ENCODE data around the gene MACO1.

The MACO1 gene

DNA sequence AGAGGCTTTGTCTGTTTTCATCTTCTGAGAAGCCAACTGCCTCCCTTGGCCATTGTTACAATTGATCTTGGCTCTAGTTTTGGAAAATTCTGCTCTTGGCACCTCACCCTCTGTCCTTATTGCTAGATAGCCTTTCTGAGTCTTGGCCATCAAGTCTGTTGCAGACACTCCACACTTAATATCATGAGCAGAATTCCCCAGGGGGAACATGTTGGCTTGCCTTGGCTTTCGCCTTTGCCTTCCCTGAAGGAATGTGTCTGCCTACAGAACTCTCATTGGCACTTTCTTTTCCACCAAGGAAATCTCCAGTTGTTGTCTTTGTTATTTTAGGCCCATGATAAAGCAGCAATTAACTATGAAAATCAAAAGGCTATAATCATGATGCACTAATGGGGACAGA lies 70.0 kb downstream of the MACO1 start:
- no peak for DNase-seq

DNA sequence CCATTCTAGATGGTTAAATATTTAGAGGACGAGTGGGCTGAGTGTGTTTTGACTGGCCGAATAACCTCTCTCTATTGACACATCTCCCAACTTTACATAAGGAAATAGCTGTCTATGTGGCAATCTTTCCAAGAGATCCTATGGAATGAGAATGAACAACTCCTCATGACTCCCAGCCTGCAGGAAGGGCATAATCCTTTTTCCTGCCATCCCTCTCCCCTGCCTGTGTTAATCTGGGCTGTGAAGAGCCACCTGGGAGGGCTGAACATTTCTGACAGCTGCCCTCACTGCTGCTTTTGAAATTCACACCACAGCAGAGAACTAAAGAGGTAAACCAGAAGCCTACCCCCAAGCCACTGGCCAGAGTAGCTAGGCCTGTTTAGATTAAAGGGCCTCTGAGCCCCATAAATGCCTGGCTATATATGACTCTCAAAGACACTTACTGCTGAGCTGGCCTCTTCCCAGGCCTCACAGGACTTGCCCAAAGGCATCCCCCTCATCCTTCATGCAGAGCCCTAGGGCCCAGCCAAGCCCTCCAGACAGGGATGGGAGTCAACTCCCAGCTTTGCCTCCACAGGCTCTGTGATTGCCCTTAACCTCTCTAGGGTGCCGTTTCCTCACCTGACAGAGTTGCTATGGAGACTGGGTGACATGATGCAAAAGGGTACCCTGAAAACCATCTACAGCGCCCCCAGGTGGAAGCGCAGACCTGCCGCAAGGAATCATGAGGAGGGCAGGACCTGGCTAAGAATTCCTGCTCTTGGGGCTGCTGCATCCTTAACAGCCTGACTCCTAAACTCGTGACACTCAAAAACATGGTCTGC lies 70.8 kb downstream of the MACO1 start:
- DNase-seq: no peak

DNA sequence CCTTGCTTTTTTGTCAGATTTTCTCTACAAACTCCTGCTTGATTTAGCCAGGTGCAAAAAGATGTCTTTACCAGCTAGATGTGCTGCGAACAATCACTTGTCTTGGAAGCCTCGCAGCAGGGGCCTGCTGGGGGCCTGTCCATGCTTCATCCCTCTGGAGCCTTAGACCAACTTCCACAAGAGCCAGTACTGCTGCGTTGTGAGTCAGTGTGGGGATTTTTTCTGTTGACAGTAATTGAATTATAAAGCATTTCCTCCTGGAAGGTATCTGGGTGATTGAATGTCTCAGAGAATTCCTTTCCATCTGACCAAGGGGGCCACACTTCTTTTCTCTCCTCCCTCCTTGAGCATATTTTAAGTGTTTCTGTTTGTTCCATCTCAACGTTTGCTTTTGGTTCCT lies 72.3 kb downstream of the MACO1 start:
- no peak for DNase-seq

DNA sequence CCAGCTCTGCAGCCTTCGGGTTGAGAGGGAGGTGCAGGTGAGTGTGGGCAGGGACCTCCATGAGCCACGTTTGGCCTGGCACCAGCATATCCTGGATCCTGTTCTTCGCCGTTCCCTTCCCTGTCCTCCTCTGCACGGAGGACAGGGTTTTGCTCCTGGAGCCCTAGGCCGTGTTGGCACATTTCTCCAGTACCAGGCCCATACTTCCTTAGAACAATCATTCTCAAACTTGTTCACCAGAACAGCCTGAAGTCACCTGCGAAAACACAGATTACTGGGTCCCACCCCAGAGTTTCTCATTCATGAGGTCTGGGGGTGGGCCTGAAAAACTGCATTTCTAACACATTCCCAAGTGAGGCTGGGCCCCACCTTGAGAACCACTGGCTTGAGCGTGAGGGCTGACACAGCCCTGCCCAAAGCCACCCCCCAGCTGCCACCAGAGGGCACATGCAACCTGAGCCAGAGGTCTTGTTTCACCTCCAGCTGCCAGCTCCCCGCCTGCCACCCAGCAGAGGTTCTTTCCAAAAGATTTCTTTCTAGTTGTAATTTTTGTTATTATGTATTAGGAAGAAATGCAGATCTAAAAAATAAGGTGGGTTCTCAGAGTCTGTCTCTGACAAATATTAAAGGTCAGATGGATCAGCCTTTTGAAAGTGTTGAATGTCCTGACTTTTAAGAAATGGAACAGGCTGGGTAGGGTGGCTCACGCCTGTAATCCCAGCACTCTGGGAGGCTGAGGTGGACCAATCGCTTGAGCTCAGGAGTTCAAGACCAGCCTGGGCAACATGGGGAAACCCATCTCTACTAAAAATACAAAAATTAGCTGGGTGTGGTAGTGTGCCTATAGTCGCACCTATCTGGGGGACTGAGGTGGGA lies 73.1 kb downstream of the MACO1 start:
- DNase-seq: peak; percentile 66

DNA sequence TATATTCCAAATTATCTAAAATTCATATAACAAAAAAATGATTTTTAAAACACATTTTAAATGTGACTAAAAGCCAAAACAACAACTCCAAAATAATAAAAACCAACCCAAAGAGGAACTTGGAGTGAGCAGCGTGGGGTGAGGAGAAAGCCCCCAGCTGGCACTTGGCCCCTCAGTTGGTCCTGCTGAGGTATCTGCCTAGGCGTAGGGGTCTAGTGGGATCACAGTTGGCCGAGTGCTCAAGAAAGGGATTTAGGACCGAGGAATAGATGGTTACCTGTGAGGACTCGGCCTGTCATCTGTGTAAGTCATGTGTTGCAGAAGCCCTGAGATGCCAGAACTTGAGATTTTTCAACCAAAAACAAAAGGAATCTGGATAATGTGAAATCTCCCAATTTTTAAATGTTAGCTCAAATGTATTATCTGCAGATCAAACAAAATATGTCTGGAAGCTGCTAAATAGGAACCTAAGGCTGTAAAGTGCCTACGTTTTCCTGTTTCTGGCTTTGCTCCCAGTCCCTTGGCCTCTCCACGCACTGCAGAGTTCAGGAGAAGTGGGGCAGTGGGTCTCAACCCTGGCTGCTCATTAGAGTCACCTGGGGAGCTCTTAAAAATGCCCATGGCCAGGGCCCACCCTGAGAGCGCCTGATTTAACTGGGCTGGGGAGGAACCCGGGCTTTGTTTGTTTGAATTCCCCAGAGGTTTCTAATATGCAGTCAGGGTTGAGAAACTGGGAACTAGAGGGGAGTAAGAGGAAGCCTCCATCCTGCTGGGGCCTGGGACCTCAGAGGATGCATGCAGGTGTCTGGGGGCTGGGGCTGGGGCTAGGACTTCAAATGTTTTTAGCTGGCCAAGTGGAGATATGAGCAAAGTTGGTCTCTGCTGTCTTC lies 74.3 kb downstream of the MACO1 start:
- no peak for DNase-seq

DNA sequence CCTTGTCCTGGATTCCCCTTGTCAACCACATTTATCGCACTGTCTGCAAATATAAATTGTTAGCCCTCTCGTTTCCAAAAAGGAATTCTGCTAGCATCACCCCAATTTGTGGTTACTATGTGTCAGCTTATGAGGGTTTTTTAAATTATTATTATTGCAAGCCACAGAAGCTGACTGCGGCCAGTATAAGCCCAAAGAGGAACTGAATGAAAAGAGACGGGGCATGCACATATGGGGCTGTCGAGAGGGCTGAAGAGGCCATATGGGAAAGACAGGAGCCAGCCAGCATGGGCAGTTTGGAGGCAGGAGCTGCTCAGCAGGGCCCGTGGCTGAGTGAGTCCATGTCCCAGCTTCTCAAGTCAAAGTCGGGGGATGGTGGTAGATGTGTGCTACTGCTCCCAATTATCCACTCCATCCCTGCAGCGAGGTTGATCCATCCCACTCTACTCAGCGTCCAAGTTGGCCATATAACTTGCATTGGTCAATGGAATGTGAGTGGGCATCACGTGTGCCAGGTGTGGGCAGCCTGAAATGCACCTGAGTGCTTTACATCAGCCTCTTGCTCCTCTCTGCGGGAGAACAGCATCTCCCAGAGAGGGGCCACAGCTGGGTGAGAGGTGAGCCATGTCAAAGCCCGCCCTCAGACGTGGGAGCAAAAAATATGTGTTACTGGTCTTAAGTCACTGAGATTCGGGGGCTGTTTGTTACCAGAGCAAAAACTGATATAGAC lies 75.1 kb downstream of the MACO1 start:
- DNase-seq: no peak

DNA sequence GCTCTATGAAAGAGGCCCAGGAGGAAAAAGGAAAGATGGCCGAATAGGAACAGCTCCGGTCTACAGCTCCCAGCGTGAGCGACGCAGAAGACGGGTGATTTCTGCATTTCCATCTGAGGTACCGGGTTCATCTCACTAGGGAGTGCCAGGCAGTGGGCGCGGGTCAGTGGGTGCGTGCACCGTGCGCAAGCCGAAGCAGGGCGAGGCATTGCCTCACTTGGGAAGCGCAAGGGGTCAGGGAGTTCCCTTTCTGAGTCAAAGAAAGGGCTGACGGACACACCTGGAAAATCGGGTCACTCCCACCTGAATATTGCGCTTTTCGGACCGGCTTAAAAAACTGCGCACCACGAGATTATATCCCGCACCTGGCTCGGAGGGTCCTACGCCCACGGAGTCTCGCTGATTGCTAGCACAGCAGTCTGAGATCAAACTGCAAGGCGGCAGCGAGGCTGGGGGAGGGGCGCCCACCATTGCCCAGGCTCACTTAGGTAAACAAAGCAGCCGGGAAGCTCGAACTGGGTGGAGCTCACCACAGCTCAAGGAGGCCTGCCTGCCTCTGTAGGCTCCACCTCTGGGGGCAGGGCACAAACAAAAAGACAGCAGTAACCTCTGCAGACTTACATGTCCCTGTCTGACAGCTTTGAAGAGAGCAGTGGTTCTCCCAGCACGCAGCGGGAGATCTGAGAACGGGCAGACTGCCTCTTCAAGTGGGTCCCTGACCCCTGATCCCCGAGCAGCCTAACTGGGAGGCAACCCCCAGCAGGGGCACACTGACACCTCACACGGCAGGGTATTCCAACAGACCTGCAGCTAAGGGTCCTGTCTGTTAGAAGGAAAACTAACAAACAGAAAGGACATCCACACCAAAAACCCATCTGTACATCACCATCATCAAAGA lies 76.1 kb downstream of the MACO1 start:
- DNase-seq: peak; percentile 33

DNA sequence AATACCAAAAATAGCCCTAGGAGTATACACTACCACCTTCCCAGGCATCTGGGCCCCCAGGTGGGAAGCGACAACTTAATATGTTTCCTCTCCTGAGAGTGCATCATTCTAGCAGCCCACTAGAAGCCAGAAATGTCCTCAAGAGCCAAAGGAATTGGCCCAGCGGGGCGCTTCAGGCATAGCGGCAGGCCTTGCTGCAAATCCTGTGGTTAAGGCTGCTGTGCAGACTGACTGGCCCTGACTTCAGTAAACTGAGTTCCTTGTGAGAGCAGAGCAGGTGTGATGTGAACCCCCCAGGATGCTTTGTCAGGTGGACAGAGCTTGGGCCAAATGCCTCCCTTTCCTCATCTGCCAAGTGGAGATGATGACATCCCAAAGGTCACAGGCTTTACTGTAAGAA lies 83.0 kb downstream of the MACO1 start:
- DNase-seq: no peak

DNA sequence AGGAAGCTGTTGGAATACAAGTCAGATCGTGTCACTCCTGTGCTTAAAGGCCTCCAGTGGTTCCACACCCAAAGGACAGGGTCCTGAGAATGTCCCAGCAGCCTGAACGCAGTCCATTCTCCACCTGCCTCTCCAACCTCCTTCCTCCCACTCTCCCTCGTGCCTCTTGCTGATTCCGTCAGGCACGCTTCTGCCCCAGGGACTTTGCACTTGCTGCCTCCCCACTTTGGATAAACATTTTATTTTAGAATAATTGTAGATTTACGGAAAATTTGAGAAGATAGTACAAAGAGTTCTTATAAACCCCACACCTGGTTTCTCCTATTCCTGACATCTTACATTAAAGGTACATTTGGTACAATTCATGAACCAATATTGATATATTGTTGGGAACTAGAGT lies 84.3 kb downstream of the MACO1 start:
- no peak for DNase-seq

DNA sequence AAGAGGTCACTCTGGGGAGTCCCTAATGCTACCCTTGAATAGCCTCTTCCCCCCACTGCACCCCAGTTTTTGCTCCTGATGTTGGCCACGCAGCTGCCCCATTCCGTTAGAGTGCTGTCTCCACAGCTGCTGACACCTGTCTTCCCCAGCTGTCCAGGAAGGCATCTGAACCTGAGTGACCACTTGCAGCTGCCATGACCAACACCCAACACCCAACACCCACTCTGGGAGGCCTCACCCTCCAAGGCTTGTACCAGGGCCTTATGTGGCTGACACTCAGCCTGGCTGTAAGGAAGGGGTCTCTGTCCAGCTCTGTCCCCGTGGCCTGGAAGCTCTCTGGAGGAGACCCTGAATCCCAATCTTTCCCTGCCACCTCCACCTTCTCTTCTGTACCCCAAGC lies 86.0 kb downstream of the MACO1 start:
- no peak for DNase-seq

DNA sequence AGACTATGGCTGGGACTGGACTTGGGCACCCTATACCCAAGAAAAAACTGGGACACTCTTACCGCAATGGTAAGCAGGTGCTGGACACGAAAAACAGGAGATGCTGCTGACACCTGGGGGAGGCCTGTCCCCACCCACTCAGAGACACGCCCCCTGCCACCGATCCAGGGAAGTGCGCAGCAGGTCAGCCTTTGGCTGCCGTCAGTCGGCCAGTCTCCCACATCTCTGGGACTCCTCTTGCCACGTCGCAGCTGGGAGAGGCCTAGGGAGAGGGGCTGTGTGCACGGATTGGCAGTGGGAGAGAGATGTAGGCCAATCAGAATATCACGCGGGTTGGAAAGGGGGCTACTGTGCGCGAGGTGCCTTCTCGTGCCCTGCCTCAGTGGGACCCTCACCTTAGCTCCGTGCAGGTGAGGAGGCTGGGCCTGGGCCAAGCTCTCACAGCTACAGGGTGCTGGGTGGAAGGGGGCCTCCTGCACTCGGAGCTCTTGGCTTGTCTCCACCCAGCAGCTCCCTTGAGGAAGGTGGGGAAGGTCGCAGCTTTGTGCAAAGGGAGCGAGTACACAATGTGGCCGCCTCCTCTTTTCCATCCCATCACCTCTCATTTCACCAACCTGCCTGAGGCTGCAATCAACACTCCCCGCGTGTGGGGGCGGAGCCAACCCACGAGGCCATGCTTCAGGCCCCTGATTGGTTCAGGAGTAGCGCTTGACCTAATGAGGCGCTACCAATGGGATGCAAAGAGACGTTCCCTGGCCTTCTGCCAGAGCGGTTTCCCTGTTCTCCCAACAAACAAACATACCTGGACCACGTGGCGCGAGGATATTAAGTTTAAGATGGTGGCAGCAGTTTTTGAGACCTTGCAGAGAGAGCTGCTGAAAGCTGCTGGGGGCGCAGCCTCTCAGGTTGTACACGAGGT lies 87.0 kb downstream of the MACO1 start:
- no peak for DNase-seq

DNA sequence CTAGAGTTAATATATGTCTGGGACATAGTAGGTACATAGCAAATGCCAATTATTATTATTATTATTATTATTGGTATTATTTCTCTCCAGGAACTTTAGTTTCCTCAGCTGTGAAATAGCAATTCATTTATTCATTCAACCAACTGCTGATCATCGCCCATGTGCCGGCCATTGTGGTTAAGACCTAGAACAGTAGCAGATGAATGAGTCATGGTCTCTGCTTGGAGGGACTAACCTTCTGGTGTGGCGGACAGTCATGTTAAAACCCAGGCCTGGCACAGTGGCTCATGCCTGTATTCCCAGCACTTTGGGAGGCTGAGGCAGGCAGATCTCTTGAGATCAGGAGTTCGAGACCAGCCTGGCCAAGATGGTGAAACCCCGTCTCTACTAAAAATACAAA lies 88.9 kb downstream of the MACO1 start:
- DNase-seq: no peak

DNA sequence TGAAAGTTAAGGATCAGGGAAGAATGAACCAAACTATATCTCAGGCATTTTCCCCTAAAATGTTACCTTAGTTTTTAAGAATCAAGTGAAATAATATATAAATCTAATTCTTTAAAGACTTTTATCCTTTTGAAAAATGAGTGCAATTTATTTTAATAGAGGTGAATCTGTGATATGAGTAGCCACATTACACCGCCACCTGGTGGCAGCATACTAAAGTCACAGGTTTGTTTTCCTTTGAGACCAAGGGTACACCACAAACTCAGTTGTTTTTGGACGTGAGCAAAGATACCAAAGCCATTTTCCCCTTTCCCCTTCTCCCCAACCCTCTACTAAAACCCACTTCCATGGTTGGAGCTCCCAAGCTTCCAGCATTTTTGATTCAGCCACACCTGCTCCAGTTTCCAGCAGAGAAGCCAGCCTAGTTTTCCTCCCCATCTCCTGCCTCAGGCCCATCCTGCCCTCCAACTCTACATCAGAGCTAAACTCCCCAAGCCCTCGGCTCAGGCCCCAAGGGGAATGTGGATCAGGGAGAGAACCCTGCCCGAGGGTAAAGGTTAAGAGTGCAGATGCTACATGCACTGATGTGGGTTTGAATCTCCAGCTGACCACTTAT lies 89.9 kb downstream of the MACO1 start:
- peak; percentile 56 for DNase-seq

DNA sequence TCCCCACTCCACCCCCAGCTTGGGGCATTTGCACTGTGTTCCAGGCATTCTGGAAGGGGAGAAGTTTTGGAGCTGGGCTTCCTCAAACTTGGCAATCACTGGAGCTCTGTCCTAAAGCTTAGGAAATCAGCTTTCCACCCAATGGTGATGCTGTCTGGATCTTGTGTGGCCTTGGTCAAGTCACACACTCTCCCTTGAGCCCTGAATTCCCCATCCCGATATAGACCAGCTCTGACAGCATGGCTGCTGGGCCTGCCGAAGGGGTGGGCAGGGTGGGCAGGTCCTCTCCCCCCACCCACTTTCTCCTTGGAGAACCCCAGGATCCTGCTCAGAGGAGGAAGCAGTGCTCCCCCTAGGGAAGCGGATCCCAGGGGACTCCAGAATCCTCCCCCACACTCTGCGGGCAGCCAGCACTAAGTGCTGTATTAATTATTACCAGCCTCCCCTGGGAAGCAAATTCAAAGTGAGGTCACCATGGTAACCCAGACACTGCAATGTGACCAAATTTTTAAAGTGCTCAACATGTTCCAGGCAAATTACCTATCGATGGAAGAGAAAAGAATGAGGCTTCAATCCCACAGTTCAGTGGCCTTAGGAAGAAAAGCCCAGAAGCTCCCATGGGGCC lies 91.4 kb downstream of the MACO1 start:
- no peak for DNase-seq

DNA sequence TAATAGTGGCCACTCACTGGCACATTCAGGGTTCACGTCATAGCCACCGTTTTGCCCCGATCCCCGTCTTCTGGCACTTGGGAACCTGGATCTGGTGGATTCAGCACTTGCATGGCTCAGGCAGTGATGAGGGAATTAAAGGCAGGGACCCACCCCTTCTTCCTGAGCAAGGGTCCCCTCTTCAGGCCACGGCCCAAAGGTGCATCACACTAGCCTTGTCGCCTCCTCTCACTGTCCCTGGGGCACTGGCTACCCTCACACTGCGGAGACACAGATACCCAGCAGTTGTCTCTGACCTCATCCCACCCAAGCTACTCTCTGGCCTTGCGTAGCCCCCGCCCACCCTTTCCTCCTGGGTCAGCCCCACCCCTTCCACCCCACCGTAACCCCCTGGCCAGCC lies 92.8 kb downstream of the MACO1 start:
- no peak for DNase-seq

DNA sequence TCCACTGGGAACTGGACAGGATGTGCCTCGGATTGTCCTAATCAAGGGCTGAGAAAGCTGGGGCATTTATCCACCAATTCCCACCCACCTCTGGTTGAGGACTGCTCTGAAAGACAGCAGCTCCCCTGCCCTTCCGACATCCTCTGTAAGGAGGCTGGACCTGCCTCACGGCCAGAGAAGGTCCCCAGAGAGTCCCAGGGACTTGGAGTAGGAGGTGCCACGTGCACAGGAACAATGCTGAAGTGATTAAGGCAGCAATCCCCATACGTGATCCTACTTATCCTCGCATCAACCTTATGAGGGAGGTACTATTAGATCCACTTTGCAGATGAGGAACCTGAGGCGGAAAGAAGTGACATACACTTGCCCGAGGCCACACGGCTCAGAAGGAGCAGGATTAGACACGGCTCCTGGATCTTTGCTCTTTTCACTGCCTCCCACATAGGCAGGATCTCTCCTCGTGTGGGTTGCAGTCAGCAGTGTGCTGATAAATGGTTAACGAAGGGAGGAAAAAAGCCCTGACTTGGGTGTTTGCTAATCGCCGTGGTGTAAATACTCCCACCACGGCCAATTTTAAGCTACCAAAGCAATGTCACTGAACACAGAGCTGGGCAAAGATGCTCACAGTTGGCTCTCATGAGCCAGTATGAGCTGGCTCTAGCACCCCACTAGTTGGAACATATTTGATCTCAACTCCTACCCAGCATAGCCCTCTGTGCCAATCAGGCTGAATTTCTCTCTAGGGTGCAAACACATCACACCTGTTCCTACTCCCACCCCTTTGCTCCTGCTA lies 94.1 kb downstream of the MACO1 start:
- DNase-seq: no peak

DNA sequence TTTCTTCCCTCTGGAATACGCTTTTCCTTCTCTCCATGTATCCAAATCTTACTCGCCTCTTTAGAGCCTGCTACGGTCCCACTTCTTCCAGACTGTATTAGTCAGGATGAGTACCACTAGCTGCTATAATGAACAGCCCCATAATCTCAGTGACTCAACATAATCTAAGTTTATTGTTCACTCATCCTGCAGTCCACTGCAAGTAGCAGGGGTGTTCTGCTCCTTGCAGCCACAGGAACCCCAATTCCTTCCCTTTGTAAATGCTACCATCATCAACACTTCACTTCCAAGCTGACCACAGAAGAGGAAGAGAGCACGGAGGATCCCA lies 94.6 kb downstream of the MACO1 start:
- no peak for DNase-seq

DNA sequence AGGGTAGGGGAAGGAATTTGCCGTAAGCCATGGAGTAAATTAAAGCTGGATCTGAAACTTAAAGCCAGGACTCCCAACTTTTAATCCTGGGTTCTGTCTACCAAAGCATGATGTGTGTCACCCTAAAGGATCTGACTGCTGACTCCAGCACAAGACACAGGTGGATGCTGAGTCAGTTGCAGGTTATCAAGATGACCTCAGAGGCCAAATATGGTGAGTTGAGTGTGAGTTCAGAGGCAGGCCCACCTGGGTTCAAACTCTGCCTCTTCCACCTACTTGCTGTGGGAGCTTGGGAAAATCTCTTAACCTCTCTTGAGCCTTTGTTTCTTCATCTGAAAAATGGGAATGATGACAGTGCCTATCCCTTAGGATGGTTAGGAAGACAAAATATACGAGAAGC lies 96.1 kb downstream of the MACO1 start:
- DNase-seq: no peak

All from CD4-positive, alpha-beta T cell treated with Interferon gamma for 1 hour (primary cell).